ENCODE results near the gene ZMIZ1.

Gene ZMIZ1

GRCh38 chr10:79156334-79157274 lies 87.8 kb downstream of the ZMIZ1 start:
- DNase-seq (ENCODE audit: low spot score), result no peak

GRCh38 chr10:79158004-79158340 lies 89.2 kb downstream of the ZMIZ1 start:
- no peak for DNase-seq (ENCODE audit: low spot score)

- DNase-seq (ENCODE audit: low spot score), result no peak
These were observed 89.8 kb downstream of the ZMIZ1 start for GRCh38 chr10:79158402-79159097.

DNA sequence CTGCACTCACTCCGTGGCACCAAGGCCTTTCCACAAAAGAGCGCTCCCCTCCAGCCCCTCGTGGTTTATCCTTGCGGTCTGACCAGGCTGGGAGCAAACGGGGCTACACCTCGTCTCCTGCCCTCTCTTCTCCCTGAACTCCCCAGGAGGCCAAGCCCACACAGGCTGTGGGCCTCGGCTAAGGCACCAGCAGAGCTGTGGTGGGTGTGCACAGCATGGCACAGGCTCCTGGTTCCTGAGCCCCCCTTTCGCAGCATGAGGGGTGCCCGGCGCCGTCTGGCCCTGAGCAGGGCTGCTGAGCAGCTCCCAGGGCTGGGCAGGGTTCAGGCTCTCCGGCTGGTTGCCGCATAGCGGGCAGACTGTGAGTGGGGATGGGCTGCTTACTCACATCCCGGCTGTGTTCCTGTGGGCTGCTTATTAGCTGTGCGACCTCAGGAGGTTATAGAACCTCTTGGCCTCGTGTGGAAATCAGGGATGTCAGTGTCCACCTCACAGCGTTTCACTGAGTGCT lies 90.4 kb downstream of the ZMIZ1 start:
- DNase-seq (ENCODE audit: low spot score), result peak; percentile 89

DNA sequence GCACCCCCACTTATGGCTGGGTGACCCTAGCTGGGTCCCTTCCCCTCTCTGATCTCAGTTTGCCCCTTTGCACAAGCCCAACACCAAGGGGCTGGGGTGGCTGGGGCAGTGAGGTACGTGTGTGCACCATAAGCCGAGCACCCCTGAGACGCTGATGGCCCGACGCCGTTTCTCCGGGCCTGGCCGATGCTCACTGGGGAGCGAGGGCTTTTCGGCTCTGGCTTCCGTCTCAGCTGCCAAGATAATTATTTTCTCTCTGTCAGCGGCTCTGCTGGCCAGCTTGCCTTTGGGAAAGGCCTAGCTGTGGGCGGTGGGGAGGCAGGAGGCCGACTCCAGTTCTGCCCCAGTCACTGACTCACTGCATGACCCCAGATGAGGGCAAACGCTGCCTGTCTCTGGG lies 91.0 kb downstream of the ZMIZ1 start:
- peak; percentile 87 for DNase-seq (ENCODE audit: low spot score)

DNA sequence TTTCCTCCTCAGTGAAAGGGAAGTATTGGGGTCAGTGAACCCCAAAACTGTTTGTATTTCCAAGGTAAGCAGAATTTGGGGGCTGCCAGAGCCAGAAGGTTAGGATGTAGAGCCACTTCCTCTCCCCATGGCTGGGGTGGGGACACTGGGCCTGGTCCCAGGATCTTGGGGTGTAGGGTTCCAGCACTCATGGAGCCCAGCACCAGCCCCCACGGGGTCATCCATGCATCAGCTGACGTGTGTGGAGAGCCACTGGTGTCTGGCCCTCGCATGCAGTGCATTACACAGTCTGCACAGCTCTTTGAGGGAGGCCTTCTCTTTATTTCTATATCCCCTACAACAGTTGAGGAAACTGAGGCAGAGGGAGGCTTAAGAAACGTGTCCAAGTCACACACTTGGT lies 91.4 kb downstream of the ZMIZ1 start:
- DNase-seq (ENCODE audit: low spot score), result no peak

DNA sequence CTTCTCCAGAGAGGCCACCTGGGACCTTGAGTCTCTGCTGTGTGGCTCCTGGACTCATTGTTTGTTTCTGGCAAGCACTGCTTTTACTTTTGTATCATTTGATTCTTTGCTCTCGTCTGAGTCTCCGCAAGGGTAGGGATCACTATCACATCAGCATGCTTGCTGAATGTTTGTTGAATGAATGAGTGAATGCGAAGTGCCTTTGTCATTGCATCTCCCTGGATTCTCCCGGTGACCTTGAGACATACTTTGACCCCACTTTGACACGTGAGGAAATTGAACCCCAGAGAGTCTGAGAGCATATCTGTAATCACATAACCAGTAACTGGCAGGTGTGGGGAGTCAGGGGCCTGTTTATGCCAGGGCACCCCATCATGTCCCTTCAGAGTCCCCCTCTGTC lies 92.8 kb downstream of the ZMIZ1 start:
- DNase-seq (ENCODE audit: low spot score), result no peak

DNA sequence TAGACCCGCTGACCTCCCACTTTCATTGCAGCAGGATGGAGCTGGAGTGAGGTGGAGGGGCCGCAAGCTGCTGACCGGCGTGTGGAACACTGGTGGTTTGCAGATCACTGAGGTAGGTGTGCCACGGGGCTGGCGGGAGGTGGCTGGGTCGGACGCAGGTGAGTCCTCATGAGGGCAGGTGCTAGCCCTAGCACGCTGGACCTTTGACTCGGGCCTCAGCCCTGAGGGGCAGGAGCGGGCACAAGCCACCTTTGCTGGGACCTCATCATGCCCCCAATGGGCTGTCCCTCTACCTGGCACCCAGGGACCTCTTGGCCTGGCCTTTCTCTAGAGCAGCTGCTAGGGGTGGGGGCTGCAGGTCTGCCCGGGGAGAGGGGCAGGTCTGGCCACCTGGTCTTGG lies 93.3 kb downstream of the ZMIZ1 start:
- no peak for DNase-seq (ENCODE audit: low spot score)

- DNase-seq (ENCODE audit: low spot score), result no peak
These were observed 94.3 kb downstream of the ZMIZ1 start for GRCh38 chr10:79162861-79163665.

DNA sequence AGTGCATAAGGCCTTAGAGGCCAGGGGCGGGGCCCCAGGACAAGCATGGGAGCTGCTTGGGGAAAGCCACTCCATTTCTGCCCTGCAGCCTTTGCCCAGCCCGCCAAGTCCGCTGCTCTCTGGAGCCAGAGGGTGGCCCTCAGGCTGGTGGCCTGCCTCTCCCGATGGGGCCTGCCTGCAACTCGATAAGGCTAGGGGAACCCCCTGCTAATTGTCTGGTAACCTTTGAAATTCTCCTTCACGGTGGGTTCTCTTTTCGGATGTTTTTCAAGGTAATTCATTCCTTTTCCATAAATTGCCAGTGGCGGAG lies 94.9 kb downstream of the ZMIZ1 start:
- no peak for DNase-seq (ENCODE audit: low spot score)

GRCh38 chr10:79164075-79164474 lies 95.3 kb downstream of the ZMIZ1 start:
- no peak for DNase-seq (ENCODE audit: low spot score)

DNA sequence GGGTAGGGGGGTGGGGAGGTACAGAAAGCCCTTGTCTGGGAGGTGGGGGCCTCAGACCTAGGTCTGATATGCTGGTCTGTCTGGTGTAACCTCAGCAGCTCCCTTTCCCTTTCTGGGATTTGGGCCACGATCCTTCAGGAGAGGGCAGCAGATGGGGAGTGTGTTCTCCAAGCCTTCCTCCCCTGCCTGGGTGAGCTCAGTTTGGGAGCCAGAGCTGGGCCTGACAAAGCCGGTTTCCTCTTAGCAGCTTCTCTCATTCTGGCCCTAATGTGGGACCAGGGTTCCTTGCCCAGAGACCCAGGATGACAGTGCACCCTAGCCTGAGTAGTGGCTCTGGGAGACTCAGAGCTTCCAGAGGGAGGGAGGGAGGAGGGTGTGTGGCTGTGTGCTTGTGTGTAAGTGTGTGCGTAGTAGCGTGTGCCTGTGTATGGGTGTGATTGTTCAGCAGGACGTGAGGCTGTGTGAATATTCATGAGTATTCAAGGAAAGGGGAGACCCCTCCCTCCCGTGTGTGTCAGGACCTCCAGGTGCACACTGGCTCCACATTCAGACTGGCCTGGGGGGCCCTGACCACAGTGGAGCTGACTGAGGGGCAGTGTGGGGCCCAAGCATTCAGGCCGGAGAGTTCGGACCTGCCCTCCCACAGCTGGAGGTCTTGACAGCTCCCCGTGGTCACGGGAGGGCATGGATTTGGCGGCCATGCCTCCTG lies 96.5 kb downstream of the ZMIZ1 start:
- DNase-seq (ENCODE audit: low spot score), result no peak

- no peak for DNase-seq (ENCODE audit: low spot score)
These were observed 97.6 kb downstream of the ZMIZ1 start for GRCh38 chr10:79166312-79166721.

GRCh38 chr10:79166741-79167140 lies 98.0 kb downstream of the ZMIZ1 start:
- no peak for DNase-seq (ENCODE audit: low spot score)

DNA sequence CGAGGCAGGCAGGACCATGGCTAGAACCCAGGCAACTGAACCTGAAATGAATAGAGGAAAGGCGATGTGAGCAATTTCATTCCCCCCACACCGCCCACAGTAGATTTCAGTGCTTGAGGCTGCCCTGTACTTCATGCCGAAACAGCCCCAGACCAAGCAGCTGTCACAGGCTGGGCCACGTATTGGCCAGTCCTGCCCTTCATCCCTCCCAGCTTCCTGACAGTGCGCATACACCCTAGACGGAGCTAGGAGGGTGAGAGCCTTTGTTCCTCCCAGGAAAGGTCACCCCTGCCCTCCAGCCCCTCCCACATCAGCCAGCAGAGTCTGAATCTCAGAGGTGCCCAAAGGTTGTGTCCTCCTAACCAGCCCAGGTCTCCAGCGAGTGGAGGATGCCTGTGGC lies 98.8 kb downstream of the ZMIZ1 start:
- no peak for DNase-seq (ENCODE audit: low spot score)

GRCh38 chr10:79168210-79168609 lies 99.4 kb downstream of the ZMIZ1 start:
- DNase-seq (ENCODE audit: low spot score), result no peak

- no peak for DNase-seq (ENCODE audit: low spot score)
These were observed 101.5 kb downstream of the ZMIZ1 start for GRCh38 chr10:79170226-79170752.

DNA sequence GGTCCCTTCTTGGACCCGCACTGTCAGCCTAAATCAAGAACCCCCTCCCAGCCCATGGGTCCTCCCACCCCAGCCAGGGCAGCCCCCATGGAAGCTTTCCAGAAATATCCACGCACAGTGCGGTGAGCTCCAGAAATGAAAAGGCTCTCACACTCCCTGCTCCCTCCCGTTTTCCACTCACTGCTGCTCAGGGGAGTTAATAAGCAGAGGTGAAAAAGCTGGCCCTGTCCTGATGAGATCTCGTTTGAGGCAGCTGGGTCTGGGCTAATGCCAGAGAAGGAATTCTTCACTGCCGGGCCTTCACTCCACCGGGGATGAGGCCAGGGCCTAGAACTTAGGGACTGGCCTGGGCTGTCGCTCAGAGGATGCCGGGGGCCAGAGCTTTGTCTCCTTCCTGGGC lies 102.2 kb downstream of the ZMIZ1 start:
- no peak for DNase-seq (ENCODE audit: low spot score)

DNA sequence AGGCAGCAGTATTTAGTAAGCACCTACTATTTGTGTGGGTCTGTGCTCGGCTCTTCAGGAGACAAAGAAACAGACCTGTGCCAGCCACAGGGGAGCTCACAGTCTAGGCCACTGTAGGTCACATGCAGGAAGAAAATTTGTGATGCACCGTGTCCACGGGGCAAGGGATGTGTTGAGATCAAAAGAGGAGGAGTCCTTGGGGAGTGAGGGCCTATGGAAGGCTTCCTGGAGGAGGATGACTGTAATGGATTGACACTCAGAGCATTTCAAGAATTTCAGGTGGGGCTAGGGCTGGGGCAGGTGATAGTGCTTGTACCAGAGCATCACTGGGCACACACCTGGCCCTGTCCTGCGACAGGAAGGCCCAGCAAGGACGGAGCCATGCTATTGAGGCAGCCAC lies 102.7 kb downstream of the ZMIZ1 start:
- DNase-seq (ENCODE audit: low spot score), result no peak

DNA sequence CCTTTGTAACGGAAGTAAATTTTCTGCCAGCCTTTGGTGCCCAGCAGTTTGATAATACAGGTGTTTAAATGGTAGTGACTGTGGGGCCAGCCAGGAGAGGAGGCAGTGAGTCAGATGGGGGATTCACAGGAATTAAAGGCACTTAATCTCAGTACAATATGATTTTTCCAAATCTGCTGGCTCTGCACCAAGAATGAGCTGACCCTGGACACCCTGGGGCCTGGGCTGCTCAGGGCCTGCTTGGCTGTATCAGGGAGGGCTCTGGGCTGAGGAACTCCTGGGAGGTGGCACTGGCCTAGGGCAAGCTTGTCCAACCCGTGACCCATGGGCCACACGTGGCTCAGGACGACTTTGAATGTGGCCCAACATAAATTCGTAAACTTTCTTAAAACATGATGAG lies 104.1 kb downstream of the ZMIZ1 start:
- DNase-seq (ENCODE audit: low spot score), result no peak

- no peak for DNase-seq (ENCODE audit: low spot score)
These were observed 105.0 kb downstream of the ZMIZ1 start for GRCh38 chr10:79173582-79174262.
